ENCODE measurements around the gene LCN6. TPM values are rescaled to one million over a fixed set of nuclear protein-coding genes. Genes with fewer than 3 reads are reported as not detected.

LCN6 gene
- total RNA-seq, 4 donors from 2014 or later: 1.1 to 2.9 TPM; not detected in 2

DNA sequence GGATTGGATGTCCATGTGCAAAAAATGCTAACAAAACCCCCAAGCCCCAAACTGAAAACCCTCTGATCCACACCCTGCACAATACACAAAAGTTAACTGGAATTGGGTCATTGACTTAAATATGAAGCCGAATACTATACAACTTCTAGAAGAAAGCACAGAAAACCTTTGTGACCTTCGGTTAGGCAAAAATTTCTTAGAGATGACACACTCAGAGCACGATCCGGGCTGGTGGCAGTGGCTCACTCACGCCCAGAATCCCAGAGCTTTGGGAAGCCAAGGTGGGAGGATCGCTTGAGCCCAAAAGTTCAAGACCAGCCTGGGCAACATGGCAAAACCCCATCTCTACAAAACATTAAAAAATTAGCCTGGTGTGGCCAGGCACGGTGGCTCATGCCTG is 37.8 kb downstream of the LCN6 start:
- Histone ChIP-seq H3K9me3 (no peaks in the 10 kb centered on the region), H3K4me1 (peaks cover 9 to 15% (median 13%) of the 10 kb centered on the region in 4 donors), H3K4me3 (no peak overlapping the region), H3K36me3 (no peaks in the 10 kb centered on the region), H3K27me3 (peaks cover 59% of the 10 kb centered on the region), H3K27ac (no peak overlapping the region)
- 62 to 89% methylated on average over 2 to 7 of the region's 7 CpGs for WGBS, 2 donors (ENCODE audit: low coverage in 1 of 2)
- intact Hi-C loops (cut with DNase I; ENCODE audit: low total_unique reads): no loop called here
- TF ChIP-seq POLR2AphosphoS5 (IDR thresholded peaks at IDR 0.05) (no peak), POLR2A (IDR thresholded peaks at IDR 0.05) (no peak)
- TF ChIP-seq, protein P1, sequence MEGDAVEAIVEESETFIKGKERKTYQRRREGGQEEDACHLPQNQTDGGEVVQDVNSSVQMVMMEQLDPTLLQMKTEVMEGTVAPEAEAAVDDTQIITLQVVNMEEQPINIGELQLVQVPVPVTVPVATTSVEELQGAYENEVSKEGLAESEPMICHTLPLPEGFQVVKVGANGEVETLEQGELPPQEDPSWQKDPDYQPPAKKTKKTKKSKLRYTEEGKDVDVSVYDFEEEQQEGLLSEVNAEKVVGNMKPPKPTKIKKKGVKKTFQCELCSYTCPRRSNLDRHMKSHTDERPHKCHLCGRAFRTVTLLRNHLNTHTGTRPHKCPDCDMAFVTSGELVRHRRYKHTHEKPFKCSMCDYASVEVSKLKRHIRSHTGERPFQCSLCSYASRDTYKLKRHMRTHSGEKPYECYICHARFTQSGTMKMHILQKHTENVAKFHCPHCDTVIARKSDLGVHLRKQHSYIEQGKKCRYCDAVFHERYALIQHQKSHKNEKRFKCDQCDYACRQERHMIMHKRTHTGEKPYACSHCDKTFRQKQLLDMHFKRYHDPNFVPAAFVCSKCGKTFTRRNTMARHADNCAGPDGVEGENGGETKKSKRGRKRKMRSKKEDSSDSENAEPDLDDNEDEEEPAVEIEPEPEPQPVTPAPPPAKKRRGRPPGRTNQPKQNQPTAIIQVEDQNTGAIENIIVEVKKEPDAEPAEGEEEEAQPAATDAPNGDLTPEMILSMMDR (IDR thresholded peaks at IDR 0.05): no peak
- in situ Hi-C loops (cut with MboI; ENCODE audit: low pct_ligation_motif_present in 1 of 4, low pct_unique_long_range_greater_than_20kb in 1 of 4, low sequenced_read_pairs in 3 of 4): no loop called here
- DNase-seq: no peak

DNA sequence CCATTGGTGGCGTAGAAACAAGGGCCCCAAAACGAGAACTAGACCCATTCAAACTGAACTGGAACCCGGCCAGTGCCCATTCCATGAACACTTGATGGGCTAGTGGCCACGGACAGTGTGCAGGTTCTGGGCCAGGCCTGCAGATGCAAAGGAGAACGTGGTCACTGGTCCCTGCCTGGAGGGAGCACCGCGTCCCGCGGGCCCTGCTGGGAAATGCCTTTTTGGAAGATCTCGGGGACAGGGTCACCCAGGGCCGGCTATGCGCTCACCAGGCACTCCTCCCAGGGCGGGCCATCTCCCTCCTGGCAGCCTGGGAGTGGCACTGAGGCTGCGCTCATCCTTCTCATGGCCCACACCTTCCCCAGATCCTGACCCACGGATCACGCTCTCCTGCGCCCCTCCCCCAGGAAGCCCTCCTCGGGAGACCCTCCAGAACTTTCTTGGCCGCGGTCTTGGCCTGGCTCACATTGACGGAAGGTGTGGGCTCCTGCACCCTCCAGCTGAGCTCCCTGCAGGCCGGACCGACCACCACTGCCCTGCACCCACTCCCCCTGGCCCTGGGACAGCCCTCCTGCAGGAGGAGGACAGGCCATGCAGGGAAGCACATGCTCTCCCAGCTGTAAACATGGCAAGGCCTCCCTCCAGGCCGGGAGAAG is 38.7 kb downstream of the LCN6 start:
- intact Hi-C loops (cut with DNase I; ENCODE audit: low total_unique reads): no loop called here
- Histone ChIP-seq H3K4me1 (peaks cover 9 to 15% (median 13%) of the 10 kb centered on the region in 4 donors), H3K27me3 (peaks cover 53% of the 10 kb centered on the region), H3K36me3 (no peaks in the 10 kb centered on the region), H3K27ac (no peak overlapping the region), H3K4me3 (no peak overlapping the region), H3K9me3 (no peaks in the 10 kb centered on the region)
- no peak for DNase-seq
- in situ Hi-C loops (cut with MboI; ENCODE audit: low pct_ligation_motif_present in 1 of 4, low pct_unique_long_range_greater_than_20kb in 1 of 4, low sequenced_read_pairs in 3 of 4): no loop called here
- 87% methylated on average over 22 of the region's 24 CpGs; no CpG with 5 or more reads in 1 of the 2 donors for WGBS, 2 donors (ENCODE audit: low coverage in 1 of 2)
- no peak for TF ChIP-seq EP300 (IDR thresholded peaks at IDR 0.05; ENCODE audit: low read depth)
- no peak for TF ChIP-seq POLR2A (IDR thresholded peaks at IDR 0.05)
- TF ChIP-seq, protein P1 (IDR thresholded peaks at IDR 0.05): no peak
- no peak for TF ChIP-seq POLR2AphosphoS5 (IDR thresholded peaks at IDR 0.05)

DNA sequence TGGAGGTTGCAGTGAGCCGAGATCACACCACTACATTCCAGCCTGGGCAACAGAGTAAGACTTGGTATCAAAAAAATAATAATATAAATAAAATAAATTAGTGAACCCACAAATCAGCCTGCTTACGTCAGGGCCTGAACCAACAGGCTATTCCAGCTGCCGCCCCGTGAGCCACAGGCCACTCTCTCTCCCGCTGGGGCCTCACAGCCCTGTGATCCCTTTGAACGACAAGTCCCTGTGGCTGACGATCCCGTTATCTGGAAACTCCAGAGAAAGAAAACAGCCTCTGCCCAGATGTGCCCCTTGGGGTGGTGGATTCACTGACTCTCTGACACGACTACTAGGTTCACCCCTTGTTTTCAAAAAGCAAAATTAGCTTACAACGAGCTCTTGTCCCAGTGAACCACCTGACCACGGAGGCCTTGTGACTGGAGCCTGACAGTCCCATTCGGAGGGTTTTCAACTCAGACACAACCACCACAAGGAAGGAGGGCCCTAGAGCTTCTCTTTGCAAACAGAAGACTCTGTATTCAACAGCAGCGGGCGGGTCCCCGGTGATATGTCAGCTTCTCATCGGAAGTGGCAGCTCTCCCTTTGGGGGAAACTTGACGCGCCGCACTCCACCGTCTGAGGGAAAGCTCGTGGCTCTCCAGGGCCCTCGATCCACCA is 40.3 kb downstream of the LCN6 start:
- Histone ChIP-seq H3K9me3 (no peaks in the 10 kb centered on the region), H3K27ac (no peak overlapping the region), H3K4me3 (no peak overlapping the region), H3K4me1 (peaks cover 7 to 13% (median 12%) of the 10 kb centered on the region in 4 donors), H3K36me3 (no peaks in the 10 kb centered on the region), H3K27me3 (peaks cover 37% of the 10 kb centered on the region)
- DNase-seq: no peak
- in situ Hi-C loops (cut with MboI; ENCODE audit: low pct_ligation_motif_present in 1 of 4, low pct_unique_long_range_greater_than_20kb in 1 of 4, low sequenced_read_pairs in 3 of 4): no loop called here
- intact Hi-C loops (cut with DNase I; ENCODE audit: low total_unique reads): no loop called here
- WGBS, 2 donors (ENCODE audit: low coverage in 1 of 2): 86 to 93% methylated on average over 6 to 19 of the region's 22 CpGs
- TF ChIP-seq POLR2AphosphoS5 (IDR thresholded peaks at IDR 0.05) (no peak), POLR2A (IDR thresholded peaks at IDR 0.05) (no peak), EP300 (IDR thresholded peaks at IDR 0.05; ENCODE audit: low read depth) (no peak)
- TF ChIP-seq, protein P1 (IDR thresholded peaks at IDR 0.05): no peak

DNA sequence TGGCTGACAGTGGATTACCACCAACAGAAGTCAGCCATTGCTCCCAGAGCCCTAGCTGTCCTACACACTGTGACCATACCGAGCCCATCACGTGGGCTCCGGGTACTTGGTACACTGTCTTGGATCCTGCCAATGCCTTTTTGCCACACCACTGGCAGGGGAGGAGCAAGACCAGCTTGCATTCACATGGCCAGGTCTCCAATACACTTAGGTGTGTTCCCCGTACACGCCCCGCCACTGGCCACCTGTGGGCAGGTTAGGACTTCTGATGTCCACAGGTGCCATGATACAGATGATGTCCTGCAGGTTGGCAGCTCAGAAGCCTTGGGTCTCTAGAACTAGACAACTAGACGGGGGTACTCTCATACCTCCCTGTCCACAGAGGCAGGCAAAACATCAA is 41.3 kb downstream of the LCN6 start:
- peaks cover 6 to 7% (median 6%) of the 10 kb centered on the region in 4 donors for H3K4me1 ChIP-seq
- no peak for DNase-seq
- H3K27me3 ChIP-seq: peaks cover 29% of the 10 kb centered on the region
- H3K27ac ChIP-seq: no peak overlapping the region
- in situ Hi-C loops (cut with MboI; ENCODE audit: low pct_ligation_motif_present in 1 of 4, low pct_unique_long_range_greater_than_20kb in 1 of 4, low sequenced_read_pairs in 3 of 4): no loop called here
- H3K36me3 ChIP-seq: no peaks in the 10 kb centered on the region
- 86 to 93% methylated on average over 3 to 4 of the region's 7 CpGs for WGBS, 2 donors (ENCODE audit: low coverage in 1 of 2)
- intact Hi-C loops (cut with DNase I; ENCODE audit: low total_unique reads): no loop called here
- TF ChIP-seq POLR2A (IDR thresholded peaks at IDR 0.05) (no peak), POLR2AphosphoS5 (IDR thresholded peaks at IDR 0.05) (no peak)
- TF ChIP-seq, protein P1 (IDR thresholded peaks at IDR 0.05): no peak
- H3K9me3 ChIP-seq: no peaks in the 10 kb centered on the region
- no peak overlapping the region for H3K4me3 ChIP-seq

All from transverse colon (tissue), 4 donors.